Kidney tubule cell (primary cell): Measurements from ENCODE around the gene BBLN.
"Not testable (repeated sequence)": the region's sequence is repeated elsewhere in the genome, so short reads cannot be mapped to it uniquely, and the experiment has no call there.

Experiments used
- DNase-seq: peaks from one replicate; pipeline ENCODE4 v3.0.0-alpha.2; 2018; ENCODE audit warnings: low spot score

BBLN gene, protein sequence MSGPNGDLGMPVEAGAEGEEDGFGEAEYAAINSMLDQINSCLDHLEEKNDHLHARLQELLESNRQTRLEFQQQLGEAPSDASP

DNA sequence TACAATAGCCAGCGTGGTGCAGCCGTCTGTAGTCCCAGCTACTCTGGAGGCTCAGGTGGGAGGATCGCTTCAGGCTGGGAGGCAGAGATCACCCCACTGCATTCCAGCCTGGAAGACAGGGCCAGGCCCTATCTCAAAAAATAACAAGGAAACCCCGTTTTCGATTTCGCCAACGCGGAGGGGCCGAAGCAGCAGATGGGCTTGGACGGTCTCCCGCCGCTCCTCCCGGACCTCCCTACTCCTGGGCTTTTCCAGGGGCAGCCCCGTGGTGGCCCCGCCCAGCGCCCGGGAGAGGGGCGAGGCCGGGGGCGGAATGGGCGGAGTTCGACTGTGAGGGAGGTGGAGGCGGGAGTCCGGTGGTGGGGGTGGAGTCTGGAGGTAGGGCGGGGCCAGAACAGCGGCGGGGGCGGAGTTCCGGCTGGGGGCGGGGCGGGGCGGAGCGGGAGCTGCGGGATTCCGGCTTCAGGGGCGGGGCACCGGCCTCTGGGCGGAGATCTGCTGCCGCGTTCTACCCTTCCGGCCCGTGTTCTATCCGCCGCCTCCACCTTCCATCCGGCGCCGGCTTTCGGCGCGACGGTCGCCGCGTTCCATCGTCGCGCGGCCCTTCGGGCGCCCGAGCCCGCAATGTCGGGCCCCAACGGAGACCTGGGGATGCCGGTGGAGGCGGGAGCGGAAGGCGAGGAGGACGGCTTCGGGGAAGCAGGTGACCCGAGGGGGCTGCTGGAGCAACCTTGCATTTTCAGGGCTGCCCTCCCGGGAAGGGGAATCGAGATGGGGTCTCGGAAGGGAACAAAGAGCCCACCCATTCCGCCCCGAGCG, at the start of gene BBLN:
Gene BBLN, plus strand, starts transcription at position 482 of the 819 bp plus-strand sequence. Its CDS starts 143 bp downstream, at position 625.
- DNase-seq = peak; percentile 92

DNA sequence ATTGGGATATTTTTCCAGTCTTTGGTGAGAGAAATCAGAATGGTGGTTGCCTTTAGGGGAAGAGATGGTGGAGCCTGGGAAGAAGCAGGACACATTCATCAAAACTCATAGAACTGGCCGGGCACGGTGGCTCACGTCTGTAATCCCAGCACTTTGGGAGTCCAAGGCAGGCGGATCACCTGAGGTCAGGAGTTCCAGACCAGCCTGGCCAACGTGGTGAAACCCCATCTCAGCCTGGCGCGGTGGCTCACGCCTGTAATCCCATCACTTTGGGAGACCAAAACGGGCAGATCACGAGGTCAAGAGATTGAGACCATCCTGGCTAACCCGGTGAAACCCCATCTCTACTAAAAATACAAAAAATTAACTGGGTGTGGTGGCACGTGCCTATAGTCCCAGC, 48.3 kb upstream of the BBLN start:
- DNase-seq = not testable (repeated sequence)

- no peak for DNase-seq
Measured at GRCh38 chr9:128113526-128114325, 46.3 kb upstream of the BBLN start.

DNA sequence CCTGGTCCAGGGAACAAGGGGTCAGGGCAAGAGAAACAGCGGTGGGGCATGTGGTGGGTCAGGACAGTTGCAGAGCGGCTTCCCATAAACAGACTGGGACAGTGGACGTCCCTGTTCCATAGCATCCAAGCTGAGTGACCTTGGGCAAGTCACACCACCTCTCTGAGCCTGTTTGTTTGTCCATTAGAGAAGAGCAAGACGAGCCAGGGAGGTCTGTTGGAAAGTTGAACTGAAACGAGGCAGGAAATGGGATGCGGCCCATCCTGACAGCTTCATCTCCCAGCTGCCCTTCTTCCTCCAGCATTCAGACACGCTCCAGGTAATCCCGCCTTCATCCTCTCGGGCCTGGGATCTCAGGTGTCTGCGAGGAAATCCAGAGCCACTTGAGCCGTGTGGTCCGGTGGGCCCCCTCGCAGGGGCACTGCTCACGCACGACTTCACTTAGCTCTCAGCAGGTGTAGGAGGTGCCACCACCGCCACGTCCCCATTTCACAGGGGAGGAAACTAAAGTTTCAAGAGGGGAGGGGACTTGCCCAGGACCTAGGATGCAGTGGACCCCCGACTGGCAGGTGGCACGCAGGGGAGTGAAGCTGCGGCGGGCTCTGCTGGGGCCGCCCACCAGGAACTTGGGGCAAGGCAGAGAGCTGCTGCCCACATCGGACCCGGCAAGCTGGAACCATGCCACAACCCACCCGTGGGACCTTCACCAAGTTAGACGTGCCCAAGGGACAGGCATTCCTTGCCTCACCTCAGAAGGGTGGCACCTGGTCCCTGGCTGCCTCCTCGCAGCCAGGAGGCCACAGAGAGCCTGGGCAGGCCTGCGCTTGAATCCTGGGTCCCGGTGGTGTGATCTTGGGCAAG, 45.5 kb upstream of the BBLN start:
- no peak for DNase-seq

DNA sequence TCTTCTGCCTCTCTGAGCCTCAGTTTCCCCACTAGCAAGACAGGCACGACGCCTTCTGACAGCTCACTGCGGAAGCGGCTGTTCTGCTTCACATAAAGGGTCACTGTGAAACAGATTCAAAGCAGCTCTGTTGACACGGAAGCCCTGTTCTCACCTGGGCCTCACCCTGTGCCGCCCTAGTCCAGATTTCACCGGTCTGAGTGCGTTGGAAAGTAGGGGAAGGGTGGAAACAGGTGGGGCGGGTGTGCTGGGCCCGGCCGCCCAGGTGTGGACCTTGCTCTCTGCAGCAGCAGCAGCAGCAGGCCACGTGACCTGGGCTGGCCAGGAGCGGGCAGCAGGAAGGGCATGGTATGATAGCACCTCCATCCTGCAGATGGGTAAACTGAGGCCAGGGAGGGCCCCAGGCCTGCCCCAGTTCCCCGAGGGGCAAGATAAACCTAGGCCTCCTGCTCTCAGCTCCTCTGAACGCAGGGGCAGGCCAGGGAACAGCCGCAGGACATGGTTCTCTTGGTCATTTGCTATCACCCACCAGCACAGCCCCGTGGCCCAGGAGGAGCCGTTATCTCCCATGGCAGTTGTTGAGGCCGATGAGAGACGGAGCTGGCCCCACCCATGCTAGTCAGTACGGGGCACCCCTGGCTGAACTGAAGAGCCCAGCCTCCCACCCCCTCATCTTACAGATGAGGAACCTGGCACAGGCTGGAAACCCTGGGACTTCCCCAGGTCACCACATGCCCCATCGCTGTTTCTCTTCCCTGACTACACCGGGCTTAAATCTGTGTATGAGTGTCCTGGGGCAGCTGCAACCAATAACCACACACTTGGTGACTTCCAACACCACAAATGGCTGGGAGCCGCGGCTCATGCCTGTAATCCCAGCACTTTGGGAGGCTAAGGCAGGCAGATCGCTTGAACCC, 44.6 kb upstream of the BBLN start:
- DNase-seq = peak; percentile 42

DNA sequence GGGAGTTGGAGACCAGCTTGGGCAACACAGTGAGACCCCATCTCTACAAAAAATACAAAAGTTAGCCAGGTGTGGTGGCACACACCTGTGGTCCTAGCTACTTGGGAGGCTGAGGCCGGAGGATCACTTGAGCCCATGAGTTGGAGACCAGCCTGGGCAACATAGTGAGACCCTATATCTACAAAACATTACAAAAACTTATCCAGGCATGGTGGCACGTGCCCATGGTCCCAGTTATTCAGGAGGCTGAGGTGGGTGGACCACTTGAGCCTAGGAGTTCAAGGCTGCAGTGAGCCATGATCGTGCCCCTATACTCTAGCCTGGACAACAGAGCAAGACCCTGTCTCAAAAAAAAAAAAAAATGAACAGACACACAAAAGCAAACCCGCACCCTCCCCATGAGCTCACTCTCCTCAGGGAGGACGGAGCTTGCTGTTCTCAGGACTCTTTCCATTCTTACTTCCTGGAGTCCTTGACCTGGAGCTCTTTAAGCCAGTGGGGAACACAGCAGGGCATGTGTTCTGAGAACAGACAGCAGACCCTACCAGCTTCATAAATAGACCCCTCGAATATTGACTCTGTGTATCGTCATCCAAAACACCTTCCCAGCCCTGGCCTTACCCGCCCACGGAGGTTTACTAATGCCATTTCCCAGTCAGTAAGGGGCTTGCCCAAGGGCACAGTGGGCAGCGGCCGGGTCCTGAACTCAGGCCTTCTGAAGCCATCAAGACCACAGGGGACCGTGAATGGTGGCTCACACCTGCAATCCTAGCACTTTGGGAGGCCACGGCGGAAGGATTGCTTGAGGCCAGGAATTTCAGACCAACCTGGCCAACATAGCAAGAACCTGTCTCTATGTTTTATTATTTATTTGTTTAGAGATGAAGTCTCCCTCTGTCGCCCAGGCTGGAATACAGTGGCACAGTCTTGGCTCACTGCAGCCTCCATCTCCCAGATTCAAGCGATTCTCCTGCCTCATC, 43.7 kb upstream of the BBLN start:
- no peak for DNase-seq

GRCh38 chr9:128117613-128118471, 42.2 kb upstream of the BBLN start:
- DNase-seq = peak; percentile 90

DNA sequence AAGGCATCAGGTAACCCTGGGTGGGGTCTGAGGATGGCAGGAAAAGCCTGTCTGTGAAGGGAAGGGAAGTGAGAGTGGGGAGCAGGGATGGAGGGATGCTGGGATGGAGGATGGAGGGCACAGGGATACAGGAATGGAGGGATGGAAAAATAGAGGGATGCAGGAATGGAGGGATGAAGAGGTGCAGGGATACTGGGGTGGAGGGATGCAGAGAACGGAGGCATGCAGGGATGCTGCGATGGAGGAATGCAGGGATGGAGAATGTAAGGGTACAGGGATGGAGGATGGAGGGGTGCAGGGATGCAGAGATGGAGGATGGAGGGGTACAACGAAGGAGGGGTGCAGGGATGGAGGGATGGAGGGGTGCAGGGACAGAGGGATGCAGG, 41.6 kb upstream of the BBLN start:
- no peak for DNase-seq

DNA sequence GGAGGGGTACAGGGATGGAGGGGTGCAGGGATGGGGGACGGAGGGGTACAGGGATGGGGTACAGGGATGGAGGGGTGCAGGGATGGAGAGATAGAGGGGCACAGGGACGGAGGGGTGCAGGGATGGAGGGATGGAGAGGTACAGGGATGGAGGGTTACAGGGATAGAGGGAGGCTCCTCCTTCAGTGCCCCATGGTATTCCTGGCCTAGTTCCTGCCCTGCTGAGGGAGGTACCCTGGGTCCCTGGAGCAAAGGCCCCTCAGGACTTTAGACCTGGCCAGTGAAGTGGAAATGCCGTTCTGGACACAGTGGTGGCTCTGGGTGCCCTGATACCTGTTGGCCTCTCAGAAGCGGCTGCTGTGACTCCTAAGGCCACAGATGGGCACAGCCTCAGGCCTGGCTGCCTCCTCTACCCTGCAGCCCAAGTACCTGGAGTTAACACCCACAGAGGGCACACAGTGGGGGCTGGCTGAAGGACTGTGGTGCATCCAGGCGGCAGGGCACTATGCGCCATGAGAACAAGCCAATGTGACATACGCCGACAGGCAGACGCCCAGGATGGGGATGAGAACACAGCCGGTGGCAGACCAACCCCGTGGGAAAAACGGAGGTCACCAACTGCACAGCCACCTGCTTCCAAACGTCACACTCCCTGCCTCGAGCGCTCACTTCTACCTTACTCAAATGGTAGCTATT, 40.9 kb upstream of the BBLN start:
- DNase-seq = no peak

DNA sequence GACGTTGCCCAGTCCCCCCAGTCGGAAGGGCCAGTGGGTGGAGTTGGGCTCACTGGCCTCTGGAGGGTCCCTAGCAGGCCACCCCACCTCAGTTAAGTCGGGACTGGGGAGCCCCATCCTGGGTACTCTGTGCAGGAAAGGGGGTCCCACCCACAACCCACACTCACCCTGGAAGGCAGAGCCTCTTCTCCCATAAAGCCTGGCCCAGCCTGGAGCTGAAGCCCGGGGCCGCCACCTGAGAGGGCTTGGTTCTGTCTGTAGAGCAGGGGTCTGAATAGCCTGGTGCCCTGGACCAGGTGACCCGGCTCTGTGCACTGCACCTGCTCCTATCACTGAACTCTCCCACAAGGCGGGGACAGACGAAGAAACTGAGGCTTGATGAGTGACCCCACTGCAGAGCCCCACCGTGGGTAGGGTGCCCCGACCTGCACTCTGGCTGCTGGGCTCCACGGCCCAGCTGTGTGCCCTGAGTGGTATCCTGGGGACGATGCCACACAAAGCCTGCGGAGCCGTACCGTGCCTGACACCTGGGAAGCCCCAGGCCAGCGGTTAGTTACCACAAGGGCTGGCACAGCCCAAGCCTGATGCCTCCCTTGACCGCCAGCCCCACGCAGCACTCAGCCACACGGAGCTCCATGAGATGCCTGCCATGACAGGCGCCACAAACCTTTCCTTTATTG, 39.9 kb upstream of the BBLN start:
- DNase-seq = no peak

DNA sequence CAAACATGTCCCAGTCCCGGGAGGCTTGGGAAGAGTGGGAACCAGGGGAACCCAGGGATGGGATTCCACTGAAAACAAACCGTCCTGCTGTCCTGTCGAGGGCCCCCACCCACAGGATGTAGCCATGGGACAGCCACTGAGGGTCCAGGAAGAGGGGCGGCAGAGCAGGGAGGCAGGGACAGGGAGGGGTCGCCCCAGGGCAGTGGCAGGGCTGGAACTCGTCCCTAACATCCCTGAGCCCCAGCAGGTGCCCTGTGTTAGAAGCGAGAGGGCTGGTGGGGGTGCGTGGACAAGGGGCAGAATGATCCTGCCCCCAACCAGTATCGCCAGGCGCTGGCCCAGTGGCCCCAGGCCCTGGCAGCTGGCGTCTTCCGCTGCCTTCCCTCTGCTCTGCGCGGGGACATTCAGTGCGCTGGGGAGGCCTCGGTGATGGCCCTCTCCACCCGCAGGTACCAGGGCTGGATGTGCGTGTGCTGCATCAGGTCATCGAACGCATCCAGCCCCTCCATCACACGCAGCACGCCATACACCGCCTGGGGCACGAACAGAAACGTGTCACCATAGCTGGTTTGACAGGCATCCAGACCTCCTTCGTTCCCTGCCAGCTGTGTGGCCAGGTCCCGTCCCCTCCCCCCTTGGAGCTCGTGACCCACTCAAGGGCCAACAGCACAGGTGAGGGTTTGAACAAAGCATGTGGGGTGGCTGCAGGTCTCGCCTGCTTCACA, 39.2 kb upstream of the BBLN start:
- DNase-seq = no peak

GRCh38 chr9:128121466-128121810, 38.6 kb upstream of the BBLN start:
- DNase-seq = no peak

DNA sequence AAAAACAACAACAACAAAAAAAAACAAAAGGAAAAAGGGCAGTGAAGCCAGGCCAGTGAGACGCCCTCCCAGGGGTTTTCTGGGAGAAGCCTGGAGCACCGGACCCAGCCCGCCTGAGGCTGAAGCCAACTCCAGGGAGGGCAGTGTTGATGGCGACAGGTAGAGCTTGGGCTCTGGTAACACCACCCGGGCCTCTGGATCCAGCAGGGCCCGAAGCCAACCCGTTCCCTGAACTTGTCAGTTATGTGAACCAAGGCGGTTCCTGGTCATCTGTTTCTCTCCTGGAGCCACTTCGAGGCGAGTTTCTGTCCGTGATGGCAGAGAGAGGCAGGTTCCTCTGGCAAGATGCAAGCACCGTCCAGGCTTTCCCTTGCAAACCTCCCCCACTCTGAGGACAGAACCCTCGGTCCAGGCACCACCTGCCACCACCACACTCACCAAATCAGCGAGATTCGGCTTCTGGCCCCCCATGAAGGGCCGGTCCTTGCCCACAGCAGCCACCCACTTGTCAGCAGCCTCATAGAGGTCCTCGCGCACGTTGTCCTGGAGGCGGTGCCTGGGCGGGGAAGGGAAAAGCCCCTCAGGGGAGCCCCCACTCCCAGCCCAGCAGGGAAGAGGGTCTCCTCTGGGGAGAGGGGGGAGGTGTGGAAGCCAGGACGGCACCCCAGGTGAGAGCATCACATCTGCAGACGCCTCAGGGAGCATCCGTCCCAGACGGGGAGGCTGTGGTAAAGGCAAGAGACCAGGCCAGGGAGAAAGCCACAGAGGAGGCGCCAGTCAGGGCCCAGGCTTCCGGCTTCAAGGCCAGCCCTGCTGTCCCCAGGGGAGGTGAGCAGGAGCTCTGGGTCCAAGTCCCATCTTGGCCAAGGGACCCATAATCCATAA, 37.9 kb upstream of the BBLN start:
- DNase-seq = no peak

- DNase-seq = no peak
Measured at GRCh38 chr9:128122809-128123175, 37.3 kb upstream of the BBLN start.

DNA sequence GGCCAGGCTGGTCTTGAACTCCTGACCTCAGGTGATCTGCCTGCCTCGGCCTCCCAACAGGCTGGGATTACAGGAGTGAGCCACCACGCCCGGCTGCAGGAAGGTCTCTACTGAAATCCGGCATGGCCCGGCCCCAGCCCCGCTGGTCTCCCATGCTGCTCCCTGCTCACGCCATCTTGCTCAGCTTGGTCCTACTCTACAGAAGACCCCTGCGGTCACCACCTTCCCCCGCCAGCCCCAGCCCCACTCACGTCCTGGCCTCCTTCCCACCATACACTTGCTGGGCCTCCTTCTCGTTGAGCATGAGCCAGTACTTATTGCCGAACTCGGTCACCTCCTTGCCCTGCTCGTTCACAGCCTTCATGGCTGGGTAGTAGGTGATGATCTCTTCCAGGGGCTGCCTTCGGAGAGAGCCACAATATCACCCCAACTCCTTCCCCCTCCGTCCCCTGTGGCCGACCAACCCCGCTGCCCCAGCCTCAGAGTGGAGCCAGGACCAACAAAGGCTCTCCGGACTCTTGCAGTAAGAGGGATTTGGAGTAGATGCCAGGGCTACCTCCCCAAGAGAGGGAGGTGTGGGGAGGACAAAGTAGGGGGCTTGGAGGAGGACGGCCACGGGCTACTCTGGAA, 36.5 kb upstream of the BBLN start:
- no peak for DNase-seq

DNA sequence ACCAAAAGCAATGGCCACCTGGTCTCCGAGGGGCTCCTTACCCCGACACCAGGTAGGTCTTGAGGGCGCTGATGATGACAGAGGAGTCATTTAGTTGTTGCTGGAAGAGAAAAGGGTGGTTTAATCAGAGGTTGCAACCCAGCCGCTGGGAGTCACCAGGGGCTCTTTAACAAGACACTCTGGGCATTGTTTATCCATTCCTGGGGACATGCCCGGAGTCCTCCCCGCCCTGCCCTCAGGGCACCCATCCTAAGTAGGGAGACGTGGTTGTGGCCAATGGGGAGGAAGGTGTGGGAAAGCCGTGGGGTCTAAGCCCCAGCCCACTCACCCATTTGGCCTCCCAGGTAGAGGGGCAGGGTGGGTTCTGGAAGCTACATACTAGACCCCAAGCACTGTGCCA, 35.6 kb upstream of the BBLN start:
- no peak for DNase-seq
